ENCODE results near the gene PCNP.

DNA sequence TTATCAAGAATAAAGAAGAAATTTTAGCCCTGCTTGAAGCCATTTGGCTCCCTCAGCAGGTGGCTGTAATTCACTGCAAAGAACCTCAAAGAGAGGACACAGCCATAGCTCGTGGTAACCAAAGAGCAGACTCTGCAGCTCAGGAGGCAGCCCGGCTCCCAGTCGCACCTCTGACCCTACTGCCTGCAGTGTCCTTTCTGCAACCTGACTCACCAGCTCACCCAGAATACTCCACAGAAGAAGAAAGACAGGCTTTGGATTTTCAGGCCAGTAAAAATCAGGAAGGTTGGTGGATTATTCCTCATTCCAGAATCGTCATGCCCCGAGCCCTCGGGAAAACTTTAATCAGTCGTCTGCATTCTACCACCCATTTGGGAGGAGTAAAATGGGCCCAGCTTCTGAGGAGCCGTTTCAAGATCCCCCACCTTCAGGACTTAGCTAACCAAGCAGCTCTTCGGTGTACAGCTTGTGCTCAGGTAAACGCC, 64.3 kb downstream of the PCNP start:
- no peak for TF ChIP-seq TAF1 (IDR thresholded peaks at IDR 0.05; ENCODE audit: borderline replicate concordance, insufficient read depth, low read length)
- TF ChIP-seq POLR2AphosphoS5 (IDR thresholded peaks at IDR 0.05; ENCODE audit: low read depth, low read length) = no peak
